Measurements from ENCODE around the gene HDAC1. TPM values are rescaled to one million over a fixed set of nuclear protein-coding genes. Genes with fewer than 3 reads are reported as not detected.

The HDAC1 gene
- total and polyA plus RNA-seq, 10 of the 15 experiments (the other 5 are each of a cell fraction or from before 2014, with no cell fraction given) = 147 to 331 (median 168) TPM

DNA sequence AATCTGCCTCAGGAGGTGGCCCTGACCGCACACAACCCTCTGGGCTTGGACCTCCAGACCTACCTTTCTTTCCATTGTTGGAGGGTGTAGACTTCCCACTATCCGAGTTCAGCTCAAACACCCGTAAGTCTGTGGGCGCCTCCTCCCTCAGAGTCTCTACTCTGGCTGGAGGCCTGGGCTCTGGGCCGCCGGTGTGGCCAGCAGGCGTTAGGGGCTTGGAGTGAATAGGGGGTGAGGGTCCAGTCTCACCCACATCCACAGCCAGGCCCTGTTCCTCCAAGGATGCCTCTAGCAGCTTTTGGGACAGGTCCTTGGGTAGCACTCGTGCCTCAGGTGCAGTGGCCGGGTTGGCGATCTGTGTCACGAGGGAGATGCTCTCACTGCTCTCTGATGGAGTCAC is 84.3 kb downstream of the HDAC1 start:
- Histone ChIP-seq H3K36me3 (ENCODE audit: control insufficient read depth in 2 of 2, insufficient read depth in 2 of 2, low read length in 1 of 2) (peaks cover 15 to 17% of the 10 kb centered on the region in 2 experiments), H3K9ac (ENCODE audit: control insufficient read depth, insufficient read depth, low read length) (no peak overlapping the region), H3K9me3 (replicated peaks; ENCODE audit: control insufficient read depth, insufficient read depth, low read length) (no peaks in the 10 kb centered on the region), H3K4me3 (no peak overlapping the region), H3K4me1 (ENCODE audit: control insufficient read depth, insufficient read depth, low read length) (peaks cover 10% of the 10 kb centered on the region), H4K20me1 (ENCODE audit: control insufficient read depth, insufficient read depth) (no peaks in the 10 kb centered on the region), H2AFZ (ENCODE audit: control insufficient read depth, low read depth, low read length) (no peak overlapping the region), H3K4me2 (ENCODE audit: control insufficient read depth, insufficient read depth) (no peak overlapping the region), H3K79me2 (ENCODE audit: control insufficient read depth, insufficient read depth, low read length) (no peaks in the 10 kb centered on the region), H3K27ac (ENCODE audit: control insufficient read depth, insufficient read depth) (no peak overlapping the region), H3K27me3 (replicated peaks in 1 of 2; ENCODE audit: control insufficient read depth in 2 of 2, insufficient read depth in 2 of 2, low read length in 1 of 2) (no peaks in the 10 kb centered on the region)
- no peak for ATAC-seq
- RAD21 ChIA-PET (ENCODE audit: unreplicated experiment) = no interaction called here
- SMC1A ChIA-PET (ENCODE audit: uncharacterized antibody, unreplicated experiment) = interaction anchor here (1.1 kb wide), 1 partner anchor 161 kb away, joined by 3 read pairs; no protein-coding TSS in a partner anchor
- no peak for TF ChIP-seq FOXM1 (IDR thresholded peaks at IDR 0.05; ENCODE audit: low read depth, low read length)
- CTCF ChIA-PET = interaction anchor here (0.6 to 1.4 kb wide), 3 partner anchors 24 to 230 kb away, joined by 3 to 5 read pairs (median 3); no protein-coding TSS in a partner anchor
- in situ Hi-C loops (cut with MboI) (no loop called here), intact Hi-C loops (cut with micrococcal nuclease; ENCODE audit: unreplicated experiment) (no loop called here)
- BruUV-seq (replicated peaks) = no TSS peak
- no peak for FAIRE-seq
- POLR2A ChIA-PET = interaction anchor here (0.7 kb wide), 1 partner anchor 40 kb away, joined by 3 read pairs; the partner anchor contains the start of gene MARCKSL1
- 97% methylated on average over 11 of the region's 11 CpGs for WGBS (ENCODE audit: insufficient coverage, insufficient replicate concordance, low lambda C conversion rate, missing lambda C conversion rate)
- DNase-seq (ENCODE audit: low read depth, low spot score) = no peak

DNA sequence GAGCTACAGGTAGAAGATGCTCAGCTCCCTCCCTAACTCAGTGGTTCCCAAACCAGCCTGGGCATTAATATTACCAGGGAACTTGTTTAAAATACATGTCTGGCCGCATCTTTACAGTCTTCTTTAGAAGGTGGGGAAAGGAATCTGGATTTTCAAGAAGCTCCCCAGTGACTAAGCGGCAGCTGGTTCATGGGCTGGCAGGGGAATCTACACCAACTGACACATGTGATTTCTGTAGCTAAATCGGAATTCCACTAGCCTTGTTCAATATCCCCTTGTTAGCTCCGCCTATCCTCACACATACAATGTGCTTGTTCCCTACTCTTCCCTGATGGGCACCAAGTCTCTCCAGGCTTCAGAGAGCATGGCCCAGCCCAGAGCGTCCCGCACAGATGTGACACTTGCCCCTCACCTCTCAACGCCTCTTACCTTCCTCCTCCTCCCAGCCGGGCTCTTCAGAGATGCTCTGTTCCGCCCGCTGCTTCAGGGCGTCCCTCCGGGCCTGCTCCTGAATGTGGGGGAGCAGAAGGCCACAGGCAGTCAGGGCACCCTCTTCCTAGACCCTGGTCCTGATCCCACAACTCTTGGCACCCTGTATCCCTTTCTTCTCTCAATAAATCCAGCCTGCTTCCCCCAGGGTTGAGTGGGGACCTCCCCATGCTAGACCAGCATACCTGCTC is 85.8 kb downstream of the HDAC1 start:
- intact Hi-C loops (cut with micrococcal nuclease; ENCODE audit: unreplicated experiment) = no loop called here
- no peak for TF ChIP-seq NBN (IDR thresholded peaks at IDR 0.05)
- no peak for TF ChIP-seq ASH2L (IDR thresholded peaks at IDR 0.05; ENCODE audit: borderline replicate concordance, low read depth)
- TF ChIP-seq ZNF24 (IDR thresholded peaks at IDR 0.05) = no peak
- no peak for TF ChIP-seq ZNF384 (IDR thresholded peaks at IDR 0.05; ENCODE audit: borderline replicate concordance, low read depth, low read length)
- no peak for TF ChIP-seq CHD1 (IDR thresholded peaks at IDR 0.05; ENCODE audit: low read depth, low read length)
- no peak for TF ChIP-seq STAT1 (conservative IDR thresholded peaks at IDR 0.05)
- no peak for TF ChIP-seq BHLHE40 (IDR thresholded peaks at IDR 0.05; ENCODE audit: borderline replicate concordance in 1 of 2, low read depth in 2 of 2, low read length in 1 of 2)
- no peak for TF ChIP-seq NFXL1 (IDR thresholded peaks at IDR 0.05; ENCODE audit: borderline replicate concordance)
- no peaks in the 10 kb centered on the region for H4K20me1 ChIP-seq (ENCODE audit: control insufficient read depth, insufficient read depth)
- no peak overlapping the region for H3K4me3 ChIP-seq
- H3K36me3 ChIP-seq (ENCODE audit: control insufficient read depth in 2 of 2, insufficient read depth in 2 of 2, low read length in 1 of 2) = peaks cover 17 to 20% of the 10 kb centered on the region in 2 experiments
- POLR2A ChIA-PET = interaction anchor here (1.1 kb wide), 1 partner anchor 42 kb away, joined by 4 read pairs; the partner anchor contains the start of gene MARCKSL1
- RAD21 ChIA-PET (ENCODE audit: unreplicated experiment) = no interaction called here
- BruUV-seq (replicated peaks) = no TSS peak
- H3K27me3 ChIP-seq (replicated peaks in 1 of 2; ENCODE audit: control insufficient read depth in 2 of 2, insufficient read depth in 2 of 2, low read length in 1 of 2) = no peaks in the 10 kb centered on the region
- no peak overlapping the region for H3K9ac ChIP-seq (ENCODE audit: control insufficient read depth, insufficient read depth, low read length)
- no peak for ATAC-seq
- no peaks in the 10 kb centered on the region for H3K9me3 ChIP-seq (replicated peaks; ENCODE audit: control insufficient read depth, insufficient read depth, low read length)
- H3K4me1 ChIP-seq (ENCODE audit: control insufficient read depth, insufficient read depth, low read length) = no peaks in the 10 kb centered on the region; the same call in 1 of the 2 replicates
- SMC1A ChIA-PET (ENCODE audit: uncharacterized antibody, unreplicated experiment) = interaction anchor here (0.7 kb wide), 1 partner anchor 33 kb away, joined by 3 read pairs; no protein-coding TSS in a partner anchor
- in situ Hi-C loops (cut with MboI) = no loop called here
- no peak for FAIRE-seq
- WGBS (ENCODE audit: insufficient coverage, insufficient replicate concordance, low lambda C conversion rate, missing lambda C conversion rate) = 95% methylated on average over 12 of the region's 12 CpGs
- no peak overlapping the region for H2AFZ ChIP-seq (ENCODE audit: control insufficient read depth, low read depth, low read length)
- H3K27ac ChIP-seq (ENCODE audit: control insufficient read depth, insufficient read depth) = no peak overlapping the region
- CTCF ChIA-PET = interaction anchor here (1.0 to 1.4 kb wide), 4 partner anchors 10 to 41 kb away, joined by 3 to 5 read pairs (median 4); no protein-coding TSS in a partner anchor
- no peak for DNase-seq (ENCODE audit: low read depth, low spot score)
- no peak overlapping the region for H3K4me2 ChIP-seq (ENCODE audit: control insufficient read depth, insufficient read depth)
- H3K79me2 ChIP-seq (ENCODE audit: control insufficient read depth, insufficient read depth, low read length) = no peaks in the 10 kb centered on the region

Data from GM12878 (cell line).